HFF-Myc (cell line): Measurements from ENCODE around the gene TET3.

Source experiments
- DNase-seq: peaks from one replicate; pipeline ENCODE4 v3.0.0-alpha.2; 2011; ENCODE audit warnings: low read depth; ENCODE audit errors: extremely low read depth
- H3K4me3 ChIP-seq: replicated peaks from 2 replicates; pipeline ENCODE4 v1.5.1; 2011; ENCODE audit warnings: low read depth, mild to moderate bottlenecking, control low read depth, low read length
- TF ChIP-seq, protein P1 (sequence below): IDR thresholded peaks from 2 replicates; pipeline ENCODE4 v1.5.1; 2012; ENCODE audit warnings: mild to moderate bottlenecking, low read depth, low read length, control low read depth; ENCODE audit errors: missing control alignments

TET3 gene

DNA sequence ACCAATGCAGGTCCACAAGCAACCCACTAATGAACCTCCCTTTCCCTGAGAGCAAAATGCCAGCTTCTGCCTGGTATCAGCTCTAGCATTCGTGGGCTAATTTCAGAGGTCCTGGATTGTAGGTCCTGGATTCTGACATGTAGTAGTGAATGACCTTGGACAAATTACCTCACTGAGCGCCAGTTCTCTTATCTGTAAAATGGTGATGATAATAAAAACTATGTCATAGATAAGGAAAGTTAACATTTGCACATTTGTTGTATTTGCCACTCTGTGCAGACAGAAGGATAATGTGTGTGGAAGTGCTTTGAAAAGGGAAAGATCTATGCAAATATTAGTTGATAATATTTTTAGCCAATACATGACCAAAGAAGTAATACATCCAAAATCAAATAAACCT lies 4.1 kb upstream of the TET3 start:
- peak overlapping the region; percentile 44 for H3K4me3 ChIP-seq
- no peak for DNase-seq

DNA sequence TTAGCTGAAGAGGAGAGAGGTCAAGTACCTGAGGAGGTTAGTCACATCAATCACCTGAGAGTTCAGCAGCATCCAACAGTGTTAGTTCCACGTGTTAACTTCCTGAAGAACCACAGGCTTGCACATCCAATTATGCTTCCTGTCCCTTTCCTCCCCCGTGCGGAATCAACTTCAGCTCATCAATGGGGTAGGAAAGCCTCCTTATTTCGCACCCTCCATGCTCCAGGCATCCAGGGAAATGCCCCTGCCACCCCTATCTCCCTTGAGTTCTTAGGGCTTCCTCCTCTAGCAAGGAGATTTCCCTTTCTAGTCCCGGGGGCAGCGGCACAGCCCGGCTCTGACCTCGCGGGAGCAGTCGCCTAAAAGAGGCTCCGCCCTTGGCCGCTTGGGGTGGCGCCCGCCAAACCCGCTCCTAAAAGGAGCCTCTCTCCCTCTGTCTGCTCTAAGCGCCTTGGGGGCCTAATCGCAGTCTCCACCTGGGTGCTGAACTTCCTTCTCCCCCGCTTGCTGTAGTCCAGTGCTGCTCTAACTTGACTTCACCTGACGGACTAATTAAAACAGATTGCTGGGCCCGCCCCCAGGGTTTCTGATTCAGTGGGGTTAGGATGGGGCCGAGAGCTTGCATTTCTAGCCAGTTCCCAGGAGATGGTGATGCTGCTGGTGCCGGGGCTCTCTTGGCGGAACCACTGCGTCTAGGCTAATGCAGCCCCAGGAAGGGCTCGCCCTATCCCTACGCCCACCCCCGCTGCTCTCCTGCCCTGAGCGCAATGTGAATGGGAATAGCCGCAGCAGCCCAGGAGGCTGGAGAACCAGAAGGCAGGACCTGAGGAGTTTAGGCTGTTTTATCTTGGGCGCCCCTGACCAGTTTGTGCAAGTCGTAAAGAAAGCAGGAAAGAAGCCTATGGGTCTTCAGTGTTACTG lies 3.4 kb upstream of the TET3 start:
- DNase-seq, result no peak
- H3K4me3 ChIP-seq, result peak overlapping the region; percentile 44
- TF ChIP-seq, protein P1, sequence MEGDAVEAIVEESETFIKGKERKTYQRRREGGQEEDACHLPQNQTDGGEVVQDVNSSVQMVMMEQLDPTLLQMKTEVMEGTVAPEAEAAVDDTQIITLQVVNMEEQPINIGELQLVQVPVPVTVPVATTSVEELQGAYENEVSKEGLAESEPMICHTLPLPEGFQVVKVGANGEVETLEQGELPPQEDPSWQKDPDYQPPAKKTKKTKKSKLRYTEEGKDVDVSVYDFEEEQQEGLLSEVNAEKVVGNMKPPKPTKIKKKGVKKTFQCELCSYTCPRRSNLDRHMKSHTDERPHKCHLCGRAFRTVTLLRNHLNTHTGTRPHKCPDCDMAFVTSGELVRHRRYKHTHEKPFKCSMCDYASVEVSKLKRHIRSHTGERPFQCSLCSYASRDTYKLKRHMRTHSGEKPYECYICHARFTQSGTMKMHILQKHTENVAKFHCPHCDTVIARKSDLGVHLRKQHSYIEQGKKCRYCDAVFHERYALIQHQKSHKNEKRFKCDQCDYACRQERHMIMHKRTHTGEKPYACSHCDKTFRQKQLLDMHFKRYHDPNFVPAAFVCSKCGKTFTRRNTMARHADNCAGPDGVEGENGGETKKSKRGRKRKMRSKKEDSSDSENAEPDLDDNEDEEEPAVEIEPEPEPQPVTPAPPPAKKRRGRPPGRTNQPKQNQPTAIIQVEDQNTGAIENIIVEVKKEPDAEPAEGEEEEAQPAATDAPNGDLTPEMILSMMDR, result no peak

More for the DNA sequence above, 4.1 kb upstream of the TET3 start:
- TF ChIP-seq, protein P1, result no peak

DNA sequence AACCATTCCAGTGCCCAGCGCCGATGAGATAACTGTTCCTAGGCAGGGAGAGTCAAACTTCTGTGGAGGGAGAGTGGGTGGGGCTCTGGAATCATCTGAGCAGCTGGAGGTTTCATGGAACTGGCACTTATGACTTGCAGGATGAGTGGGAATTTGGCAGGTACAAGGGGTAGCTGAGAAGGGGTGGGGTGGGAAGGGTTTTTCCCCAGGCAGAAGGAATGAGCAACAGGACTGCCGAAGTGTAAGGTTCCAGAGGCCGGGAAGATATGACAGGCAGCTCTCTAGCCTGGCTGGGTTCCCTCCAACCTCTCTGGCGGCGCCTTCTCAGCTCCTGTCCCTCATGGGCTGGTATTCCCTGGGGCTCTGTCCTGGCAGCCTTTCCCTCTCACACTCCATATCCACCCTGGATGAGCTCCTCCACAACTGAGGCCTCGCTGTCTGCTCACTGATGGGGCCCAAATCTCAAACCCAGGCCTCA lies 2.5 kb upstream of the TET3 start:
- TF ChIP-seq, protein P1, result no peak
- H3K4me3 ChIP-seq, result no peak overlapping the region
- no peak for DNase-seq

DNA sequence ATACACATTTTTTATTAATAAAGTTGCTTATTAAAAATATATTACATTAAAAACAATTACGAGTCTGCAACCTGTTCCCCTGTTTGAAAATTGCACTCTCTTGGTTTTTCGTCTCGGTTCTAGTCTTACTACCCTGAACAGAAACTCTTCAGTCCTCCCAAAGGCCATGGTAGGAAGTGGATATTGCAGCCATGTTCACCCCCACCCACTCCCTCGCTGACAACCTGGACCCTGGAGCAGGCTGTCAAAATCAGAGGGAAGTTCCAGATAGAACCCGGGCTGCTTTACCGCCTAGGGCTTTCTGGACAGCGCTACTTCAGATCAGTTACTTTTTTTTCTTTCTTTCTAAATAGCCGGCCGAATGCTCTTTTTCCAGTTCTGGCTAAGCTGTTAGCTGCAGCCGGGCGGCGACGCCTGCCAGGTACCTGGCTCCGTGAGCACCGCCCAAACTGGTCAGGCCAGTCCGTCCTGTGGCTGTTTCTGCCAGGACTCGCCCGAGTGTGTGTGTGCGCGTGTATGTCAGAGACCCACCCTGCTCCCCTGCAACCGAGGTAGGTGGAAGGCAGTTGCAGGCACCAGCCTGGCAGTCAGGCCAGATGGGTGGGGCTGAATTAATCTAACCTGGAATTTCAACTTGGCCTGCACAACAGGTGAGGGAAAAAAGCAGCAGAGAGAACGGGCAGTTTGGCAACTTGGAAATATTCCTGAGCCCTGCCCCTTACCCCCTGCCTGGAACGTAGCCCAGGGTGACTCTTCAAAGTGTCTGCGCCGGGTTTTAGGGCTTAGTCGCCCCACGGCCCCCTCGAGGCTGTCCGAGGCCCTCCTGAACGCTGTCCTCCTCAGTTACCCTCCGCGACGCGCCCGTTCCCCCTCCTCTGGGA lies 1.1 kb upstream of the TET3 start:
- DNase-seq, result no peak
- TF ChIP-seq, protein P1, result no peak
- peak overlapping the region; percentile 52 for H3K4me3 ChIP-seq

DNA sequence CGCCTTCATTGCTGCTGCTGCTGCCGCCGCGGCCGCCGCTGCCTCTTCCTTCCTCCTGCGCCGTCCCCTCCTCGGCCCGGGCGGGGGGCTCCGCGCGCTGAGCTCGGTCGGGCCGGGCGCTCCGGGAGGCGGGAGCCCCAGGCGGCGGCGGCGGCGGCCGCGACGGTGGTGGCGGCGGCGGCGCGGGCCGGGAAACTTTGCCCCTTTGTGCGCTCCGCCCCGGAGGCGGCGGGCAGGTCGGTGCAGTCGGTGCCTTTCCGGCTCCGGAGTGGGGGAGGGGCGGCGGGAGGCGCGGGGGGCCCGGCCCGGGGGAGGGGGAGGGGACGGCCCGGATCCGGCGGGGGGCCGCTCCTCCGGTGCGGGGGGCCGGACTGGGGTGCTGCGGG lies 205 bp downstream of the TET3 start:
- DNase-seq, result no peak
- peak overlapping the region; percentile 52; the same call in 1 of the 2 replicates for H3K4me3 ChIP-seq
- TF ChIP-seq, protein P1, result no peak

DNA sequence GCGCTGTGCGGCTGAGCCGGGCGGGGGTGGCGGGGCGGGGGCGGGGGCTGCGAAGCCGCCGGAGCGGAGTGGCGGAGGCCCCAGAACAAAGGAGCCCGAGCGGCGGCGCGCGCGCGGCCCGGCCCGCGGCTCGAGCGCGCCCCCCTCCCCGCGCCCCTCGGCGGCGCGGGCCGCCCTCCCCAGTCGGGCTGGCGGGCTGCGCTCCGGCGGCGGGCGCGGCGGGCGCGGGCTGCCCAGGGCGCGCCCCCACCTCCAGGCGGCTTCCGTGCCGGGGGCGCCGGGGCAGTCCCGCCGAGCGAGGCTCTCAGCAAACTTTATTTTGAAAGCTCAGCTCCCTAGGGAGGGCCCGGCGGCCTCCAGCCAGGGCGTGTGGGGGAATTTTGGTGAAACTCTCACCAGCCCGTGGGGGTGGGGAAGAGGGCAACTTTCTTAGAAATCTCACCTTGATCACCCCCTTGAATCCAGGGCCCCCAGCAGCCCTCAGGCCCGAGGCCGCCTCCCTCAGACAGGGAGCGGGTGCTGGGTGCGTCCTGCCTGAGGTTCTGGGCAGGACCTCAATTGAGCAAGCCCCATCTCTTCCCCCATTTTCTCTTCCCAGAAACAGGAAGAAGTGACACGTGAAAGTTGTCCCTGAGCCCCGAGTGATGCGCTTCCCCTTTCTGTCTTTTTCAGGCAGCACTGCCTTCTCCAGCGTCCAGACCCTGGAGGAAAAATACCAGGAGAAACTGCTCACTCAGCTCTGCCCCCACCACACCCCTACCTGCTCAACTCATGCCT lies 786 bp downstream of the TET3 start:
- peak overlapping the region; percentile 69 for H3K4me3 ChIP-seq
- DNase-seq, result no peak
- TF ChIP-seq, protein P1, result no peak
